ENCODE data around the gene DENND11. TPM values are rescaled to one million over a fixed set of nuclear protein-coding genes. Genes with fewer than 3 reads are reported as not detected.

The DENND11 gene
- total and polyA plus RNA-seq, 9 of the 15 experiments (the other 6 are each of a cell fraction or from before 2014, with no cell fraction given), result 0.07 to 1.1 (median 0.36) TPM

DNA sequence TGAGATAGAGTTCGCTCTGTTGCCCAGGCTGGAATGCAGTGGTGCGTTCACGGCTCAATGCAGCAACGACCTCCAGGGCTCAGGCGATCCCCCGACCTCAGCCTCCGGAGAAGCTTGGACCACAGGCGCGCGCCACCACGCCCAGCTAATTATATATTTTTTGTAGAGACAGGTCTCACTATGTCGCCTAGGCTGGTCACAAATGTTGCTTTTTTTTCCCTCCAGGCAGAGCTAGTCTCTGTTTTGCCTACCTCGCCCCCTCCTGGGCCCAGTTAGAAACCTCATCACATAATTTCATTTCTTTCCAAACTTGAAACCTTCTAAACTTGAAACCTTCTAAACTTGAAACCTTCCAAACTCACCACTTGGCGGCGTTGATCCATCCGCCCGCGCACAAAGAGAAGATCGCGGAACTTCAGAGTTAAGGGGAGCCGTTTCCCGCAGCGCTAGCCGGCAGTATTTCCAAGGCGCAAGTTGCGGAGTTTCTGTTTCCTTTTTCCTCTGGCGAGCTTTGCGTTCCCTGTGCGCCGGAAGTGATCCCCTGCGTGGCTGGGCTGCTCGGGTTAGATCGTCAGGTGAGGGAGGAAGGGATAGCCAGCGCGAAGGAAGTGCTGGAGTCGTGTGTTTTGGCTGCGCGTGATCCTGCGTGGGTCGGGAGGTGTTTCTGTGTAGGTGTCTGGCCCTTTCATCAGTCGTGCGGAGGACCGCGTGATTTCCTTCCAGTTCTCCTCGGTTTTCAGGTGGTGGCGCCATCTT is 36.0 kb upstream of the DENND11 start, which contains the start of gene SSBP1 (continued):
- TF ChIP-seq PHF21A (IDR thresholded peaks at IDR 0.05; ENCODE audit: borderline replicate concordance, low read depth) (0 out of 2 replicates have a peak, but pooled peaks have one; percentile 80), KDM2B (CRISPR knock-in tag; IDR thresholded peaks at IDR 0.05) (peak; percentile 72; the same call in 1 of the 2 replicates), ZNF3 (CRISPR knock-in tag; IDR thresholded peaks at IDR 0.05) (no peak), SIN3B (IDR thresholded peaks at IDR 0.05; ENCODE audit: low read depth) (peak; percentile 98), DNMT1 (IDR thresholded peaks at IDR 0.05) (peak; percentile 88; the same call in 1 of the 2 replicates), NCOR1 (IDR thresholded peaks at IDR 0.05) (peak; percentile 67), HMG20A (CRISPR knock-in tag; conservative IDR thresholded peaks at IDR 0.05) (0 out of 2 replicates have a peak, but pooled peaks have one; percentile 56), CBX5 (IDR thresholded peaks at IDR 0.05; ENCODE audit: borderline replicate concordance, low read depth) (peak; percentile 65; the same call in 1 of the 2 replicates), SIX5 (IDR thresholded peaks at IDR 0.05; ENCODE audit: borderline replicate concordance in 1 of 2, insufficient read depth in 1 of 2, low read depth in 1 of 2, low read length in 2 of 2) (peak; percentile 74; a peak in 3 of 4 replicates), KLF16 (IDR thresholded peaks at IDR 0.05) (peak; percentile 69), DIDO1 (tag; IDR thresholded peaks at IDR 0.05; ENCODE audit: low read depth) (peak; percentile 98), RFX7 (CRISPR knock-in tag; IDR thresholded peaks at IDR 0.05) (no peak), NFYB (IDR thresholded peaks at IDR 0.05; ENCODE audit: extremely low read depth, insufficient read length) (no peak), ILF3 (IDR thresholded peaks at IDR 0.05; ENCODE audit: borderline replicate concordance) (peak; percentile 76; the same call in 1 of the 2 replicates)
- TF ChIP-seq, protein P1, sequence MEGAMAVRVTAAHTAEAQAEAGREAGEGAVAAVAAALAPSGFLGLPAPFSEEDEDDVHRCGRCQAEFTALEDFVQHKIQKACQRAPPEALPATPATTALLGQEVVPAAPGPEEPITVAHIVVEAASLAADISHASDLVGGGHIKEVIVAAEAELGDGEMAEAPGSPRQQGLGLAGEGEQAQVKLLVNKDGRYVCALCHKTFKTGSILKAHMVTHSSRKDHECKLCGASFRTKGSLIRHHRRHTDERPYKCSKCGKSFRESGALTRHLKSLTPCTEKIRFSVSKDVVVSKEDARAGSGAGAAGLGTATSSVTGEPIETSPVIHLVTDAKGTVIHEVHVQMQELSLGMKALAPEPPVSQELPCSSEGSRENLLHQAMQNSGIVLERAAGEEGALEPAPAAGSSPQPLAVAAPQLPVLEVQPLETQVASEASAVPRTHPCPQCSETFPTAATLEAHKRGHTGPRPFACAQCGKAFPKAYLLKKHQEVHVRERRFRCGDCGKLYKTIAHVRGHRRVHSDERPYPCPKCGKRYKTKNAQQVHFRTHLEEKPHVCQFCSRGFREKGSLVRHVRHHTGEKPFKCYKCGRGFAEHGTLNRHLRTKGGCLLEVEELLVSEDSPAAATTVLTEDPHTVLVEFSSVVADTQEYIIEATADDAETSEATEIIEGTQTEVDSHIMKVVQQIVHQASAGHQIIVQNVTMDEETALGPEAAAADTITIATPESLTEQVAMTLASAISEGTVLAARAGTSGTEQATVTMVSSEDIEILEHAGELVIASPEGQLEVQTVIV (CRISPR knock-in tag; IDR thresholded peaks at IDR 0.05; ENCODE audit: borderline replicate concordance), result no peak
- TF ChIP-seq, protein P2, sequence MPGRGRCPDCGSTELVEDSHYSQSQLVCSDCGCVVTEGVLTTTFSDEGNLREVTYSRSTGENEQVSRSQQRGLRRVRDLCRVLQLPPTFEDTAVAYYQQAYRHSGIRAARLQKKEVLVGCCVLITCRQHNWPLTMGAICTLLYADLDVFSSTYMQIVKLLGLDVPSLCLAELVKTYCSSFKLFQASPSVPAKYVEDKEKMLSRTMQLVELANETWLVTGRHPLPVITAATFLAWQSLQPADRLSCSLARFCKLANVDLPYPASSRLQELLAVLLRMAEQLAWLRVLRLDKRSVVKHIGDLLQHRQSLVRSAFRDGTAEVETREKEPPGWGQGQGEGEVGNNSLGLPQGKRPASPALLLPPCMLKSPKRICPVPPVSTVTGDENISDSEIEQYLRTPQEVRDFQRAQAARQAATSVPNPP (IDR thresholded peaks at IDR 0.05; ENCODE audit: borderline replicate concordance, insufficient read depth, insufficient read length), result no peak
- TF ChIP-seq, protein P3, sequence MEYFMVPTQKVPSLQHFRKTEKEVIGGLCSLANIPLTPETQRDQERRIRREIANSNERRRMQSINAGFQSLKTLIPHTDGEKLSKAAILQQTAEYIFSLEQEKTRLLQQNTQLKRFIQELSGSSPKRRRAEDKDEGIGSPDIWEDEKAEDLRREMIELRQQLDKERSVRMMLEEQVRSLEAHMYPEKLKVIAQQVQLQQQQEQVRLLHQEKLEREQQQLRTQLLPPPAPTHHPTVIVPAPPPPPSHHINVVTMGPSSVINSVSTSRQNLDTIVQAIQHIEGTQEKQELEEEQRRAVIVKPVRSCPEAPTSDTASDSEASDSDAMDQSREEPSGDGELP (CRISPR knock-in tag; IDR thresholded peaks at IDR 0.05; ENCODE audit: borderline replicate concordance), result peak; percentile 96
- TF ChIP-seq, protein P4, sequence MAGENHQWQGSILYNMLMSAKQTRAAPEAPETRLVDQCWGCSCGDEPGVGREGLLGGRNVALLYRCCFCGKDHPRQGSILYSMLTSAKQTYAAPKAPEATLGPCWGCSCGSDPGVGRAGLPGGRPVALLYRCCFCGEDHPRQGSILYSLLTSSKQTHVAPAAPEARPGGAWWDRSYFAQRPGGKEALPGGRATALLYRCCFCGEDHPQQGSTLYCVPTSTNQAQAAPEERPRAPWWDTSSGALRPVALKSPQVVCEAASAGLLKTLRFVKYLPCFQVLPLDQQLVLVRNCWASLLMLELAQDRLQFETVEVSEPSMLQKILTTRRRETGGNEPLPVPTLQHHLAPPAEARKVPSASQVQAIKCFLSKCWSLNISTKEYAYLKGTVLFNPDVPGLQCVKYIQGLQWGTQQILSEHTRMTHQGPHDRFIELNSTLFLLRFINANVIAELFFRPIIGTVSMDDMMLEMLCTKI (IDR thresholded peaks at IDR 0.05; ENCODE audit: partially characterized antibody), result no peak
- TF ChIP-seq, protein P5, sequence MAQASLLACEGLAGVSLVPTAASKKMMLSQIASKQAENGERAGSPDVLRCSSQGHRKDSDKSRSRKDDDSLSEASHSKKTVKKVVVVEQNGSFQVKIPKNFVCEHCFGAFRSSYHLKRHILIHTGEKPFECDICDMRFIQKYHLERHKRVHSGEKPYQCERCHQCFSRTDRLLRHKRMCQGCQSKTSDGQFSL (CRISPR knock-in tag; IDR thresholded peaks at IDR 0.05), result no peak
- TF ChIP-seq, protein P5 (tag; IDR thresholded peaks at IDR 0.05), result no peak
